Skin of body (tissue), 2 donors: ENCODE results near the gene PIK3IP1. TPM values are rescaled to one million over a fixed set of nuclear protein-coding genes. Genes with fewer than 3 reads are reported as not detected.
"Not testable (repeated sequence)": the region's sequence is repeated elsewhere in the genome, so short reads cannot be mapped to it uniquely, and the experiment has no call there.

Experiments
- DNase-seq: peaks from one replicate; lab custom pipeline; 2025; lab: John Stamatoyannopoulos, UW
- total RNA-seq: library from RNA; depleted of rRNA; stranded (reverse); fragments of >200 nt; gene quantifications from one replicate; pipeline ENCODE4 v1.2.3, GENCODE V29; 2014

The PIK3IP1 gene
- total RNA-seq, result 14.9 TPM

DNA sequence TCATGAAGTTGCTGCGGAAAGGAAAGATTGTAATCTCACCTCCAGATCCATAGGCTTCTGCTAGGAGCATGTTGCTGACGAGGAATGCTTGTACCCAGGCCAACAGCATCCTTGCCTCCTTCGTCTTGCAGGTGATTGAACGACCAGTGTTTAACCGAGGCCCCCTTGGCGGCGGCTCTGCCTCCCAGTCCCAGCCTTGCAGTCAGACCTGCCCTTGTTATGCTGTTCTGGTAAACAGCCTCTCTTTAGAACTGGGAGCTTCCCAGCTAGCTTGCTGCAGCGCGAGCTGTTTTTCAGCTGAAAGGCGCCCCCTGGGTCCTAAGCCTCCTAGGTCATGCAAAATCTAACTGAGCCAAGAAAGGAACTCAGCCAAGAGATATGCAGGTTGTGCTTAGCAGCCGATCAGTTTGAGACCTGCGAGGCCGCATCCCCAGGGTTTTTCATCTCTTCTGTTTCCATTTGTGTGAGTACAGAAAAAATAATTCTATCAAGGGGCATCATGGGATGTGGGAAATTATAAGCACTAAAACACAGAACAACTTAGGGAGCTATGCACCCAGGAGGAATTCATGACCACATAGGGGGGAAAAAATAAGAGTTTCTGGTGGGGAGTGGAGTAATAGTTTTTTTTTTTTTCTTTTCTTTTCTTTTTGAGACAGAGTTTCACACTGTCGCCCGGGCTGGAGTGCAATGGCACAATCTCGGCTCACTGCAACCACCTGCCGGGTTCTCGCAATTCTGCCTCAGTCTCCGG is at the start of gene PIK3IP1:
Gene PIK3IP1 (minus strand): TSS at position 253 of the 754 bp plus-strand sequence. CDS start 144 bp downstream, at position 109.
- peak; percentile 67 for DNase-seq

GRCh38 chr22:31341386-31342088 is 49.2 kb upstream of the PIK3IP1 start:
- no peak for DNase-seq

DNA sequence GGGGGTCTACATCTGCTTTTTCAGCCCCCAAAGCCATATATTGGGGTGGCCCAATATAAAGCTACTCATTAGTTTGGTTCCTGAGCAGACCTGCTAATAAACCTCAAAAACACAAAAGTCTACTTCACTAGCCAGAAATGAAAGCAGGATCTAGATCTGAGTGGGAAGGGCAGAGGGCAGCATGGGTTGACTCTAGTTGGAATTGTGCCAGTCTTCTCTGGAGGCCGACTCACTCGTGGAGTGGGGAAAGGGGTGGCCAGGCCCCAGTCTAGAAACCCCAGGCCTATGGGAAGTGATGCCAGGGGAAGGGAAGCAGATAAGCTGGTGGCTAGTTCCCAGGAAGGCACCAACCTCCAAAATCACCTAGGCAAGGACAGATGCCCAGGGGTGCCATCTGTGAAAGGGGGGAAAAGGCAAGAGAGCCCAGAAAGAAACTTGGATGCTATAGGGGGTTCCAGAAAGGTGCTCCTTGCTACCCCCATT is 48.5 kb upstream of the PIK3IP1 start:
- DNase-seq, result no peak

DNA sequence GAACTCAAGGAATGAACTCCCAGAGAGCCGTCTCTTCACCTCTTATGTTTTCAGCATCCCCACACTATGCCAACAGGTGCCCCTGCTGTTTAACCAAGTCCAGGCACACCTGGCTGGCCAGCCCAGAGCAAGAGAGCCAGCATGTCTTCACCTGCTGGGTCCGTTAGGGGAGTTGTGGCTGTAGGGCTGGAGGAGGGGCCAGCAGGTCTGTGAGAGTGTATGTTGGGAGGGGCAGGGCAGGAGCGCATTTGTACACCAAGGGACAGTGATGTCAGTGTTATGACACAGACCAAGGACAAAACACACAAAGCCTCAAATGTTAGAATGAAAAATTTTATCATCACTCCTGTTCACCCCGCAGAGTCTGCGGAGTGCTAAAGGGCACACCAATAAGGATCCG is 48.1 kb upstream of the PIK3IP1 start:
- no peak for DNase-seq

DNA sequence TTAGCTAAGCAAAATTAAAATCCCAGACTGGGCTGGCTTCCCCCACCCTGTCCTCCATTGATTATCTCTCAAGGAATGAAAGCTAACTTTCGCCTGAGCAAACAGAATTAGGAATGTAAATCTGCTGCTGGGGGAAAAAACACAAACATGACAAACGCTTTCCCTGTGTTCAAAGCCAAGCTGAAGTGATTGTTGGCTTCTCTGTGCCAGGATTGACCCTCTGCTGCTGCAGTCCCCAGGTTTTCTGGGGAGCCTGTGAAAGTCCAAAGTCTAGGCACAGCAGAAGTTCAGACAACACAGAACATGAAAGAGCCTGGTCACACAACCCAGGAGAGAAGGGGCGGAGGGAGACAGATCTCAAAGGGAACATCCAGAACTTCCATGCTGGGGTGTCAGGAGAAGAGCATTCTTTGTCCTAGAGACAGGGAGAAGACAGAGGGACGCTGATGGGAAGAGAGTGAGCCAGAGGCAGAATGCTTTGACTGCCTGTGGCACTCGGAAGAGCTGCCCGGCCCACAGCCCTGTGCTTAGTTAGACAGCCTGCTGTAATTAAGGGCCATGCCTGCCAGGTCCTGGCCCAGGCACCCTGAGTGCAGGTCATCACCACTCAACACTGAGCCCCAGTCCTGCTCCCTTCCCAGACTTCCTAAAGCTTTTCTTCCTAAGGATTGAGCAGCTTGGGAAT is 47.0 kb upstream of the PIK3IP1 start:
- no peak for DNase-seq

DNA sequence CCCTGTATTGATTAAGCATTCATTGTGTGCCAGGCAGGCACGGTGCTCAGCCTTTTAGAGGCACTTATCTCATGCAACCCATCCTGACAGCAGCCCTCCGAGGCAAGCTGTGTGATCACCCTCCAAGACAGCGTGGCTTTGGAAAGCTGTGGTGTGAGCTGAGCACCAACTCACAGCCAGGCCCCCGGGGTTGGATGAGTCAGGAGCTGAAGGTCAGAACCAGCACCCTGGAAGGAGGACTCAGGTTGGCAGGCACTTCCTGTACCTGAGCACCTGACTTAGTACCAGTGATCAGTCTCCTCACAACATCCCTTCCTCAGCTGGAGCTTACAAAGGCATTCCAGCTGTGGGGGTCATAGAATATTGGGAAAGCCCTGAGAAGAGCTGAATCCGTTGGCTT is 44.9 kb upstream of the PIK3IP1 start:
- no peak for DNase-seq

- no peak for DNase-seq
Measured at GRCh38 chr22:31334329-31334728, 42.0 kb upstream of the PIK3IP1 start.

DNA sequence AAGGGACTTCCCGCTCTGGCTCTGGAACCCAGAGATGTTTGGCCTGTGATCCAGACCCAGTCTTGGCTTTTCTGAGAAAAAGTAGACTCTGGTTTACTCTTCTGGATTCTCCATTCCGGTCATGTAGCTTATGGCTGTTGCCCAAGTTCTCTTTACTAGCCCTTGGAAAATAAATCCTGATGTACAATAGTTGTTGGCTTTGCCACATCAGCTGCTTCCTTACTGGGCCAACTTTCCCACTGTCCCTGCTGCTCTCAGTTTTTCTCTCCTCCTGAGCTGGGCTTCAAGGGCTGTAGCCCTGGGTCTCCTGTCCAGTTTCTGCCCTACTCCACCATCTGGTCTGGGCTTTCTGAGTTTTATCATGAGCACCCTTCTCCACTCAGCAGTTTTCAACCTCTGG is 41.4 kb upstream of the PIK3IP1 start:
- no peak for DNase-seq

DNA sequence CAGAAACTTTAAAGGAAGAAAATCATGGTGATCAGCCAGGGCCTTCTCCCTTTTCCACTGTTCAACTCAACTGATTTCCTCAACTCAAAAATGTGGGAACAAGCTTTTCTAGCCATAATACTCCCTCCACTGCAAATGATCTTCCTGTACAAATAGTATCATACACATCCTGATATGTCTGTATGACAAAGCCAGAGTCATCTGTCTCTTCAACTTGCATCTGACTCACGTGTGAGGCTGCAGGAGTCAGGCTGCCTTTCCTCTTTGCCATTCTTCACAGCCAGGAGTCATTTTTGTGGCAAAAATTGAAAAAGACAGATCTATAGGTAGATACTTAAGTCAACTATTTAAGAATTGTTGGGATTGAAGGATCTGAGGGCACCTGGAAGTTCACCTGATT is 40.6 kb upstream of the PIK3IP1 start:
- no peak for DNase-seq

DNA sequence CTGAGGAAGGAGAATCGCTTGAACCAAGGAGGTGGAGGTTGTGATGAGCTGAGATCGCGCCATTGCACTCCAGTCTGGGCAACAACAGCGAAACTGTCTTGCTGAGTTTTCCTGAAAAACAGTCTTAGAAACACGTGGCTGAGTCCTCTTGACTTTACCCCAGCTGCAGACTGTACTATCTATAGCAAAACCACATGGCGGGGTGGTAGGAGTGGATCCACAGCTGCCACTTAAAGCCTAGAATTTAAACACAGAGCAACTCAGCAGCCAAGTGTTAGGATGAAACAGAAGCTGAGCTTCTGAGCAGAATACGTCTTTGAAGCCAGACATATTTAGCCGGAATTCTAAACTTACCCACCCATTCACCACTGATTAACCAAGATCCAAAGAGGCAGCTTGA is 39.7 kb upstream of the PIK3IP1 start:
- DNase-seq, result peak; percentile 6

GRCh38 chr22:31329453-31330215 is 37.3 kb upstream of the PIK3IP1 start:
- no peak for DNase-seq

- DNase-seq, result no peak
Measured at GRCh38 chr22:31329029-31329428, 36.7 kb upstream of the PIK3IP1 start.

- no peak for DNase-seq
Measured at GRCh38 chr22:31328544-31328960, 36.3 kb upstream of the PIK3IP1 start.

- no peak for DNase-seq
Measured at GRCh38 chr22:31327806-31328543, 35.7 kb upstream of the PIK3IP1 start.

DNA sequence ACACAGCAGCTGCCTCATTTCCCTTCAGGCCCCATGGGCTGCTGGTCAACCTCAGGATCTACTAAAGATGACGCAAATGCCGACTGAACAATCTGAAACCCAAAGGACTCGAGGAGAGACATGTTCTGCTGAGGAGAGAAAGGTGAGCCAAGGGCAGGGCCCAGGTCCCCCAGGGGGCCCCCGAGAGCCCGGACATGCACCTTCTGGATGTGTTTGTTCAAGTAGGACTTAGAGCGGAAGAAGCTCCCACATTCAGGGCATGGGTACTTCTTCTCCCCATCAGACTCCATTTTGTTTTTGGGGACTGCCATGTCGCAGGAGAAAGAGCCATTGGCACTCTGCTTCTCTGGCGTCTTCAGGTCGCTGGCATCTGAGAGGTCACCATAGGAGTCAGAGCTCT is 34.6 kb upstream of the PIK3IP1 start:
- DNase-seq, result no peak

DNA sequence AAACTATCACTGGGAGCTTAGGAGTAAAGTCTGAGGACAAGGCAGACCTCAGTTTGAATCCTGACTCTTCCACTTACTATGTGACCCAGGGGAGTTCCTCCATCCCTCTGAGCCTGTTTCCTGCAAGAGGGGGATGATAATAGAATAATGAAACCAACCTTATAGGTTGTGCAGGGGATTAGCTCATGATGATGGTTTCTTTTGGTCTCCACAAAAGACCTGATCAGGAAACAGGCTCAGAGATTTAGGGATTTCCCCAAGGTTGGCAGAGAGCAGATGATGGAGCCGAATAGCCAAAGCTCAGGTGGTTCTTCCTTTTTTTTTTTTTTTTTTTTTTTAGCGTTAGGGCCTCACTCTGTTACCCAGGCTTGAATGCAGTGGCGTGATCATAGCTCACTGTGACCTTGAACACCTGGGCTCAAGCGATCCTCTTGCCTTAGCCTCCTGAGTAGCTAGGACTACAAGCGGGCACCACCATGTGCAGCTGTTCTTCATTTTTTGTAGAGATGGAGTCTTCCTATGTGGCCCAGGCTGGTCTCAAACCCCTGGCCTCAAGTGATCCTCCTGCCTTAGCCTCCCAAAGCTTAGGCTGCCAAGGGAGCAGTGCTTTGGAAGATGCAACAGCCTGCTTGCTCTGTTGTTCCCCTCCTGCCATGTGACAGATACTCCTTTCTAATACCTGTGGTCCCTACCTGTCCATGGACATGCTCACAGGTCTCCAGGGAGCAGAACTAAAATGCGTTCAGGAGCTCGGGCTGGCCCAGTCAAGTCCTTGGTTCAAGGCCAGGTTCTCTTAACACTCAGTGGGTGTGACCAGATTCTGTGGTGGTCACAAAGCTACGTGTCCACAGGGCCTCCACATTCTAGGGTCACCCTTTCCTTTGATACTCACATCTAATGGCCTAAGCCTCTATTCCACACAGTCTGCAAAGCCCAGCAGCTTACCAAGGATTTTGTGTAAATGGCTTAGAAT is 31.6 kb upstream of the PIK3IP1 start:
- DNase-seq, result no peak

- no peak for DNase-seq
Measured at GRCh38 chr22:31321421-31321820, 29.1 kb upstream of the PIK3IP1 start.

DNA sequence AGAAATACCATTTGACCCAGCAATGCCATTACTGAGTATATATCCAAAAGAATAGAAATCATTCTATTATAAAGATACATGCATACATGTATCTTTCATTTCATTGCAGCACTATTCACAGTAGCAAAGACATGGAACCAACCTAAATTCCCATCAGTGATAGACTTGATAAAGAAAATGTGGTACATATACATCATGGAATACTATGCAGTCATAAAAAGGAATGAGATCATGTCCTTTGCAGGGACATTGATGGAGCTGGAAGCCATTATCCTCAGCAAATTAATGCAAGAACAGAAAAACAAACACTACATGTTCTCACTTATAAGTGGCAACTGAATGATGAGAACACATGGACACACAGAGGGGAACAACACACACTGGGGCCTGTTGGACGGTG is 21.9 kb upstream of the PIK3IP1 start:
- not testable (repeated sequence) for DNase-seq

- peak; percentile 19 for DNase-seq
Measured at GRCh38 chr22:31313366-31314147, 21.3 kb upstream of the PIK3IP1 start.
